NCI-H2227 (cell line): Measurements from ENCODE around the gene NES.
A peak's percentile ranks its signal among the peaks of the same experiment; 100 is the strongest.

Experiments used
- DNase-seq: peaks from one replicate; lab custom pipeline; 2025; ENCODE audit not compliant: unreplicated experiment; lab: John Stamatoyannopoulos, UW

The NES gene

DNA sequence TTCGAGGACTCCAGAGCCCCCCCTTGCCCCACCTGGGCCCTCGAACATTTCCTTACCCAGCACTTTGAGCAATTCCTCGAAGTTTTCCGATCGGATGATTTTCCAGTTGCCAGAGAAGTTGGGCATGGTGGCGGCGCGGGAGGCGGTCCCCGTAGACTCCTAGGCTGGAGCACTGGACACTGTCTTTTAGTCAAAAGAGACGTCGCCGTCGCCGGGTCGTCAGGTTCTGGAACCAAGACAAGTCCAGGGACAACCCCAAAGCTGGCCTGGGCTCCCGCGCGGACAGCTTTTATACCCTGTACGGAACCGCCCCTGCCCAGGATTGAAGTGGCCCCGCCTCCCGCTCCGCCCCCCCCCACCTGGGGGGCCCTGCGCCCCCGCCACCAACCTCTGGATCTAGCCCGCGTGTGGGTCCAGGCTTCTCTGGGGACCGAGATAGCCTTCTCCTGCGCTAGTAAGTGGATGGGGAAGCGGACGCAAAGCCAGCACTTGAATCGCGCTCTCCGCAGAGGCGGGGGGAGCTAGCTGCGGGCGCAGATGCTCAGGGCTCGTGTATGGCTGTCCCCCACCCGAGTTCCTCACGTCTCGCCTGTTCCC lies 28.2 kb upstream of the NES start, which contains the start of gene CRABP2:
Gene CRABP2, minus strand, starts transcription at position 263 of the 597 bp plus-strand sequence. Its CDS starts 137 bp downstream, at position 126.
- peak; percentile 85 for DNase-seq

DNA sequence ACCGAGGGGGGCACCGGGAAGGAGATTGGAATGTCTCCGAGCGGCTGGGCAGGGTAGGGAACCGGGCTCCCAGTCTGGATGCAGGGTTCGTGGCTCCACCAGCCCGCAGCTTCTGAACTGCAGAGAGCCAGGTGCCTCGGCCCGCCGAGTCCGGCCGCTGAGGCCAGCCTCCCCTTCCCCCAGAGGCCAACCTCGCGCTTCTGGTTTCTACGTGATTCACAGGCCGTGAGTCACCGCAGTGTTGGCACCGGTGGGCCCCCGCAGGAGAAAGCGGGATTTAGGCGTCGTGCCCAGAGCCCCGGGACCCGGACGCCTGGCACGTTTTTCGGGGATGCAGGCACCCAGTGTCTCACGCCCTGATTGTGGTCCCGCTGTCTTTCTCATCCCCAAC lies 27.7 kb upstream of the NES start:
- peak; percentile 39 for DNase-seq

DNA sequence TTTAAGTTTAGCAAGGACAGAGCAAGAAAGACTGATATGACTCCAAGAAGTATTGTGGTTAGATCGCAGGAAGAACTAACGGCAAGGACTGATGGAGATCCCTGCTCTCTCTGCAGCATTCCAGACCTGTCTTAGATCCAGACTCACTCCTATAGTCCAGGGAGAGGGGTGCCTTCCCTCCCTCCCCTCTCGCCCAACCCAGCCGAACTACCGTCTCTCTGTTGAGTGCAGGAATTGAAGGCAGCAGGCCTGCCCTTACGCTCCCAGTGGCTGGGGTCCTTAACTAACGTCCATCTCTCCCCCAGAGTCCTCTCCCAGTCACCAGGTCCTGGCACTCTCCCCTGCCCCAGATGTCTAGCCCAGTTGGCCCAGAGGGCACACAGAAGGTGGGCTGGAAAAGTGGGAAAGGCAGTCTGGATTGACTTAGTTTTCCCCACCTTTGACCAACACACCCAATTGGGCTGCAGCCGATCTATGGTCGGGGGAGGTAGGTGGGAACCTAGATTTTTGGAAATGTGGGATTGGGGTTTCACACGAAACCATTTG lies 27.0 kb upstream of the NES start:
- DNase-seq: no peak

DNA sequence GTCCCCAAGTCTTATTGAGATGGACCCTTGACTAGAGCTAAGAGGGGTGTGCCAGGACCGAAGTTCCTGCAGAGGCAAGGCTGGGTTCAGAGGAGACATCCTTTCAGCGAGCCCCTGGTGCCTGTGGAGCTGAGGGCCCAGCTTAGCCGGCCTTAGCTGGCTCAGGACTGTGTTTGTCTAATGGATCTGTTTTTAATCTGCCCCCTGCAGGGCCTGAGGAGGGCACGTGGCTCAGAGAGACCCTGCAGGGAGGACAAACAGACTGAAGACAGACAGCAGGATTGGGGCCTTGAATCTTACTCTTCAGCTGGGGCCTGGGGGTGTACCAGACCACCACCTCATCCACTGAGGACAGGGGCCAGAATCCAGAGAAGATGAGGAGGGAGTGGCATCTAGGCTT lies 26.5 kb upstream of the NES start:
- DNase-seq: peak; percentile 24

DNA sequence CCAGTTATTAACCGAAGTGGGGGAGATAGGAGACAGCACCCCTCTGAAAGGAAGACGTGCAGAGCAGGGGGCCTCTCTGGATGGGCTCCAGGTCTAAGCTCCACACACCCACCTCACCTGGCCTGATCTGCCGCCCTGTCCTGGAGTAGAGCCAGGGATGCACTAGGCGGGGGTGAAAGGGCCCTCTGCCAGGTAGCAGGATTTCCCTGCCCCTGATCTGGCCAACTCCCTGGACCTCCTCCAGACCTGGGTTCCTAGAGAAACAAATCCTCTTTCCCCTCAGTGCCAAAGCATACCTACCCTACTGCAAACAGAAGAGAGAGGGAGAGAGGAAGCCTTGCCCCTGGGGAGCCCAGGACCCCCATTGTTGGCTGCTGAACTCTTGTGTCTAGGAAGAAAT lies 26.1 kb upstream of the NES start:
- no peak for DNase-seq

DNA sequence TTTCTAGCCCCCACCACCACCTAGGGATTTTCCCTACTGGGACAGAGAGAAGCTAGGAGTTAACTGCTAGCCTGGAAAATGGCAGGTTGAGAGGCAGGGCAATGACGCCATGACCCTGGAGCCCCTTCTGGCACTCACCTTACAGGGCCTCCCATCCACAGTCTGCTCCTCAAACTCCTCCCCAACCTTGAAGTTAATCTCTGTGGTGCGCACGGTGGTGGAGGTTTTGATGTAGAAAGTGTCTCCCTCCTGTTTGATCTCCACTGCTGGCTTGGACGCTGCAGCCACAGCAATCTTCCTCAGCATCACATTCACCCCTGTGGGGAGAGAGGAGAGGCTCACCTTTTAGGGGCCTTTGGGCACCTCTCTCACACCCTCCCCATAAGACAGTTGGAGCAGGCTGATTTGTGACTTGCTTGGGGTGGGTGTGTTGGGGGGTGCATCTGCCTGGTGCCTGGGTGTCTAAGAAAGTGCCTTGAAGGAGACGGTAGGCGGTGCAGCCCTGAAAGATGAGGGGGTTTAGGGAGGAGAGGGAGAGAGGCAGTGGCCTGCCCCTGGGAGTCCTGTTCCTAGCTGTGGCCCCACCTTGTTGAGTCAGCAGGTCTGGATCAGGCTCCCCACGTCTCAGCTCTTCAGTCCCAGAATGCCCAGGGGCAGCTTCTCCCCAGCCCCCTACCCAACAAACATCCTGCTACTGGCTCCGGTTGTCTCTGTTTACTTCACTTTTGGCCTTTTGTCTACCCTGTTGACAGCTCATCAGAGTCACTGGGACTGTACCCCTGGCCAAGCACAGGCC lies 23.7 kb upstream of the NES start:
- DNase-seq: no peak

DNA sequence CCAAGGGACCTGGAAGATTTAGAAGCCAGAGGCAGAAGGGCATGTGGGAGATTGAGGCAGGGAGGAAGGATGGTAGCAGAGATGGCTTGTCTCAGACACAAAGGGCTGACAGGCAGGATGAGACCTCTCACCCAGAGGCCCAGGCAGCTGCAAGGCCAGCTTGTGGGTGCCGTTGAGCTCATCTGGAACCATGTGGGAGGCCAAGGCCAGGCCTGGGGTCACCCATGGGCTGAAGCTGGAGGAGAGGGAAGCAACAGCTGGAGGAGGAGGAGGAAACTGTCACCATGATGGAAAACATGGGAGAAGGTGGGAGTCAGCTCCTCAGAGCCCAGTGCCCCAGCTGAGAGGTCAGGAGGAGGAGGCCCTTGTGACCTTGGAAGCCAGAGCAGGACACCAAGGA lies 21.8 kb upstream of the NES start:
- DNase-seq: no peak

DNA sequence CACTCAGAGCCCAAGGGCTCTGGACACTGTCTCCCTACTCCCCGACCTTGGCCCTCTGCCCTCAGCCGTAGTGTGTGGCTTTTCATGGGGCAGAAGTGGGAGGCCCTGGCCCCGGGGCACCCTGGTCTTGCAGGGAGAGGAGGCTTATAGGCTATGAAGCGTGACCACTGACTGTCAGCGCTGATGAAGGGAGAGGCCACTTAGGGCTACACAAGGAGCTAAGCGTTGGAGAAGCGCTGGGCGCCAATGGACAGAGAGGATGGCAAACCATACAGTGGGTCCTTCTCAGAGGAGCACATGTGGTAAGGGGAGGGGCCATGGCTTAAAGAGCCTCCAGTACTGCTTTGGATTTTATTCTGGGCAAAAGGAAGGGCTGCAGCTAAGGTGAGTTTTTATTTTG lies 20.3 kb upstream of the NES start:
- DNase-seq: peak; percentile 48

DNA sequence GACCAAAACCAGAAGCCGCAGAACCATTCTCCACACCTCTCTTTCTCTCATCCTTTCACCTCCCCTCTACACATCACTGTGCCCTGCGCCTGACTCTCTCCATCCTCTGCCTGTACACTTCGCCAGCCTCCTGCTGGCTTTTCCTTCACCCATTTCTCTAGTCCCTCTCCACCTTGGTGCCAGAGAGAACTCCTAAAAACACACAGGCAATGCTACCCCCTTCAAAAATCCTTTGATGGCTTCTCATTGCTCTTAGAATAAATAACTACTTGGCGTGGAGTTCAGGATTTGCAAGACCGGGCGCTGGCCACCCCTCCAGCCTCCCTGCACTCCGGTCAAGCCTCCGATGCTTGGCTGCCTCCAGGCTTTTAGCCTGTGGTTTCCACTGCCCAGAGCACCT lies 19.5 kb upstream of the NES start:
- DNase-seq: no peak

DNA sequence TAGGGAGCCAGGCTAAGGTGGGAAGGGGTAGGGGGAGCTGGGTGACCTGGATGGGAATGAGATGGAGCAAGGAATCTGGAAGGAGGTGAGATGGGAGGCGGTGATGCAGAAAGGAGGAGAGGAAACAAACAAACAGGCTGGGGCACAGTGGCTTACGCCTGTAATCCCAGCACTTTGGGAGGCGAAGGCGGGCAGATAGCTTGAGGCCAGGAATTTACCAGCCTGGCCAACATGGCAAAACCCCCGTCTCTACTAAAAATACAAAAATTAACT lies 17.4 kb upstream of the NES start:
- DNase-seq: no peak

DNA sequence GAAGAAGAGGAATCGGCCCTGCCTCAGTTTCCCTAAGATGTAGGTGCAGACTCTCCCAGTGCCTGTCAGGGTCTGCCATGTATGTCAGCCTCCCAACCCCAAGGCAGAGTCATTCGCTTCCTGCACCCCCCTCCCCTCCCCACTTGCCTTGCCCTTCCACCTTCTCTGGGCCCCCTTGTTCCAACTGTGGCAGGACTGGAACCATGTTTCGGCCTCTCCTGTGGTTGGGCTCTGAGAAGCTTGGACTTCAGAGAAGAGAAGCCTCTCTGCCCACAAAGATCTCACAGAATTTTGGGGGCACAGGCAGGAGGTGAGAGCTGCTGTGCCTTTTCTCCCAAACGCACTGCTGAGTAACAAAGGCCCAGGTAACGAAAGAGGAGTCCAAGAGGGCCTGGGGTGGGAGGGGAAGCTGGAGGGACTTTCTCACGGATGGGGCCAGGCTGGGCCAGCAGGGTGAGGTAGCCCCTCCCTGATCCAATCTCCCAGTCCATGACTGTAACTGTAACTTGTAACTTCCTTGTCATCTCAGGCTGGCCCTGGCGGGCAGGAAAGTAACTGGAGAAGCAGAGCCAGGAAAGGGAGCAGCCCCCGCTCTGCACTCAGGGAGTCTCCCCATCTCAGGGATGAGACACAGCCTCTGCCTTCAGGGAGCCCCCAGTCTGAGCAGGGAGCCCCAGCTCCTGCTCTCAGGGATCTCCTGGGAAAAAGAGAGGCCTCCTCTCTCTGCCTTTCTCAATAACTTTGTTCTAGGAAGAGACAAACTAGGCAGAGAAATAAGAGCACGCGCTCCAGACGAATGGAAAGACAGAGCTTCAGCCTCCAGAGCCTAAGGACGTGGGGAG lies 16.9 kb upstream of the NES start:
- no peak for DNase-seq

DNA sequence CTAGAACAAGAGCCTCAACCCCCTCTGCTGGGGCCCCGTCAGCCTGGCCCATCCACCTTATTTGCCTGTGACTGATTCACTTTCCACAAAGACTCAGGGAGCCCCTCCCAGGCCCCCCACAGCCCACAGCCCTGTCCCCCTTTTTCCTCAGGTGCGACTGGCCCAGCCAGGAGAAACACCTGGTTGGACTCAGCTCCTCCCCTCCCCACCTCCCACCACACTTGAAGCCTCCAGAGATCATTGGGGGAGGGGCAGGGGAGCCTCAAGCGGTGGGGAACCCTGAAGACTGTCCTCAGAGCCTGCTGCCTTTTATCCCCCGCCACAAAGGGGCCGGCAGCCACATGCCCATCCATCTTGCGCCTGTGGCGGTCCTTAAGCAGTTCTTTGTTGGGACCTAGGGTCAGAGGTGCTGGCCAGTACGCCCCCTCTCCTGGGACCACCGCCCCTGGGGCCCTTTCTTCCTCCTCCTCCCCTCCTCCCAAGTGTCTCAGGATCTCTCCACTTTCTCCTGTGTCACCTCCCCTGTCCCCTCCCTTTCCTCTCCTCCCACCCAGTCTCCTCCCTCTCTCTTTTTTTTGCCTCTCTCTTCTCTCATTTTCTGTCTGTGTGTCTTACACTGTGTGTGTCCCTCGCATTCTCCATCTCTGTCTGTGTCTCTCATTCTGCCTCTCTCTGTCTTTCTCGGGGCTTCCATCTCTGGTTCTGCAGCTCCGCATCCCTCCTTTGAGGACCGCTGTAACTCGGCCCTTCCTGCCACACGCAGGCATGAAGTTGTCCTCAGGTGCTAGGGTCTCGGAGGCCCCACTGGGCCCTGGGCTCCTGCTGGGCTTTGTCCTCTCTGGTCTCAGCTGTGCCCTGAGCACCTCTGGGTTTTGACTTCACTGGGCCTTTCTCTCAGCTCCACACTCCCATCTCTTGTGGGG lies 16.0 kb upstream of the NES start:
- DNase-seq: peak; percentile 89

DNA sequence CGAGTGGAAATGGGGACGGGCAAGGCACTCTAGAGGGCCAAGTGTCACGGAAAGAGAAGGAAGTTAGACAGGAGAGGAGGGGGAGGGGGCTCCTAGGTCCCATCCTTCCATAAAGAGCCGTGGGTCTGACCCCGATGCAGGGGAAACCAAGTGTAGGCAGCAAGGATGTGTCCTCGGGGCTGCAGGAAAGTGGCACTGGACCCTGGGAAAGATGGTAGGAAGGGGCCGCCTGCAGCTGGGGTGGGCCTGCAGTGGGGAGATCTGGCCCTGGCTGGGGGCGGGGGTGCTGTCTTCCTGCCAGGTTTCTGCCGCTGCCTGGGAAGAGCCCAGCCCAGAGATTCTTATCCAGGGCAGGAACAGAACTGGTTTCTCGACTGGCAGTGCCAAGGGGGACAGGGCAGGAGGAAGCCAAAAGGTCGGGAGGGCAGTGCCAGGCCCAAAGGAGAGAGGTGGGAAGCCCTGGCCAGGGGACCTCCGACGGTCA lies 15.3 kb upstream of the NES start:
- no peak for DNase-seq

DNA sequence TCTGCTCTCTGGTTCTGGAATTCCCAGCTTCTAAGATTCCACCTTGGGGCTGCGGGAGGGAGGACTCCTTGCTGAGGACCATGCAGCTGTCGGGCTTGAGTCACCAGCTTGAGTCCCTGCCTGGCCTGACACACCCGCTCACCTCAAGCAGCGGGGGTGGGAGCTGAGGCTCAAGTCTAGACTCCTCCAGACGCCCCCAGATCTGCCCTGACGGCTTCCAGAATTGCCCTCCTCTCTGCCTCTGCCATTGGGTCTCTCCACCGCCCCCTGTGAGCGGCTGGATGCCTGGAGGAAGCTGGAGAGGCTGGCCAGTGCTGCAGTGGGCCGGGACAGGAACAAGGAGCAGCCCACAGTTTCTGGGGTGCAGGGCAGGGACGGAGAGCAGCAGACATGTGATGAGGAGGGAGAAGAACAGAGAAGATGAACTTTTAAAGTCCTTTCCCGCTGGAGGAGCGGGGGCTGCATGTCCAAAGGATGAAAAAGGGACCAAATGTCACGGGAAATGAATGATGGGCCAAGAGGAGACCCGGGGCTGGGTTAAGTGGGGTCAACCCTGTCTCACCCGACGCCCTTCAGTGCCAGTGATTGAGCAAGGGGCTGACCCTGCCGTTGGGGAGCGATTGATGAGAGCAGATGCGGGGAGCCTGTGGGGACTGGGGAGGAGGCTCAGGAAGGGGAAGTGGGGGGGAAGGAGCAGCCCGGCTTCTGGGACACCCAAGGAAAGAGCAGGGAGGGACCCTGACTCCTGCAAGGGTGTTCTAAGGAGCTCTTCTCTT lies 14.6 kb upstream of the NES start:
- DNase-seq: peak; percentile 49

DNA sequence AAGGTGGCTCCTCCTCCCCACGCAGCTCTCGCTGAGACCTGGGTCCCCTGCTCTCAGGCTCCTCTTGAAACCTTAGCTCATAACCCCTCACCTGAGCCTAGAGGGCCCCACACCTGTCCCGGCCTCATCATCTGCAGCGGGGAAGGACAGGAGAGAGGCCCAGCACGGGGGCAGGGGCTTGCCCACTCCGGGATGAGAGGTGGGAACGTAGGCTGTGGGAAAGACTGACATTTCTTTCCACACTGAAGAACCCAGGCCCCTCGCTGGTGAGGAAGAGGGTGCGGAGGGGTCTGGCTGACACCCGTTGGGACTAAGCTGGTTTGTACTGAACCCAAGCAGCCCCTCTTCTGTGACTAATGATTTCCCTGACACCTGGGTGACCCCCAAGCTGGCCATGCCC lies 14.0 kb upstream of the NES start:
- no peak for DNase-seq

DNA sequence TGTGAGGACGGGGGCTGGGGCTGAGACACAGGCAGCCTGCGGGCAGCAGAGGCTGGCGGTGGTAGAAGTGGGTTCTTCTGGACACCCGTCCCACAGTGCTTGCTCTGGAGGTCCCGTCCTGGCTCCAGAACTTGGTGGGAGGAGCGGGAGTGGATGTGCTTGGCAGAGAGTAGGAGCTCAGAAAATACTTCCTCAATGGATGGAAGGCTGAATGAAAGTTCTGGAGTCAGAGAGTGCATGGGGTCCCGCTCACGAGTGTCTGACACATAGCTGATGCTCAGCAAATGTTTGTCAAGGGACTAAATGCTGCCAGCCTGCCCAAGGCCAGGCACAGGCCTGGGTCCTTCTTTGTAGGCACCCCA lies 13.4 kb upstream of the NES start:
- no peak for DNase-seq

DNA sequence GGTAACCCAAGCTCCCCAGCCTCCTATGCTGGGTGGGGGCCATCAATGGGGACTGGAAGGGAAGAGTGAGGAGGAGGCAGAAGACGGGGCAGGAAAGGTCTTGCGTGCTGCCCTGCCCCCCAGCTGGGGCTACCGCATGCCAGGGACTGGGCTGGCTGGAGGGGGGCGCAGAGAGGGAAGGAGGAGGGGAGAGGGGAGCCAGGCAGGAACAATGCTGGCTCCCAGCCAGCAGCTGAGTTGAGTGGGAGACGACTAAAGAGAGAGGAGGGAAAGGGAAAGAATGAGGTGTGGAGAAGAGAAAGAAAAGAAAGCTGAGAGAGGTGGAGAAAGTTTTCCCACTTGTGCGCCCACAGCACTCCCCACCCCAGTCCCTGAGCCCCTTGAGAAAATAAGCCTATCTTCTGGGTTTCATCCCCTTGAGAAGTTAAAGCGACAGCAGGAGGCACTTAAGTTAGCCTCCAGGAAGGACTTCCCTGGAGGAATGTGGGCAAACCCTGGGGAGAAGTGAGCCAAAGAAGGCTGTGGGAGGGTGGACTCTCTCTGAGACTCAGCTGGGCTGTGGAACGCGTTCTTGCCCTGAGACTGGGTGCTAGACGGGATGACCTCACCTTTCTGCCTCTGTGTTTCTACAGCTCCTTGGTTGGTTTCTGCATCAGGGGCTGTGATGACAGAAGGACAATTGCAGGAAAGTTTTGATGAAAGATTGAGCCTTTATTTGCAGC lies 12.9 kb upstream of the NES start:
- DNase-seq: peak; percentile 46

DNA sequence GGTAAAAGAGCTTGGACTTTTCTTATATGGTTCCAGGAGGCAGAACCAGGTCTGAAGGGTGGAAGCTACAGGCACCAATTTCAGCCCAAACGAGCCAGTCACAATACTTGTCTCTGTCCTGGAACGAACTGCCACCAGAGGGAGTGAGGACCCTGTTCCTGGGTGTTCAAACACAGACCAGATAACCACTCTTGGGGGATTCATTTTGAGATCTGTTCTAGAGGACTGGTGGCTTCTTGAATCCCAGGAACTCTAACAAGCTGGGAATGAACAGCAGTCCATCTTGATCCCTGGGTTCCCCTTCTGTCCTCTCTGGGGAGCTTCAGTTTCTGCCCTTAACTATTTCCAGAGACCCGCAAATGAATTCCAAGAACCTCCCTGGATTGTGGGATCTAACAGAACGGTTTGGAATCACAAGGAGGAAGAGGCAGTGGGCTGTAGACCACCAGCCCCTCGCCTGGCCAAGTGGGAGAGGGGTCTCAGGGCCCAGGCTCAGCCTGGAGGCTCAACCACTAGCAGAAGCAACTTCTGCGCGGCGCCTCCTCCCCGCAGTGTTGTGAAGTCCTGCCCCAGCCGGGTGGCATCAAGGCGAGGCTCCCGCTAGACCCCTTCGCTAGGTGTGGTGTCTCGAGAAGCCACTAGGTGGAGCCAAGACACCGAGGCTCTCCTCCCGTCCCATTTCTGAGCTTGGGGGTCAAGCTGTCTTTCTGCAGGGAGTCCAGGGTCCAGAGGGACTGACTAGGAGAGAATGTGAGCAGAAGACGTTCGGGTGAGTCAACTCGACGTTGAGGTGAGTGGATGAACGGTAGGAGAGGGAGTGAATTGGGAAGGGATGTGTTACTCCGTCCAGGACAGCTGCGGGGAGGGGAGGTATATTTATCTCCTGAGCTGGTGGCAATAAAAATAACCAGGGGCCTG lies 12.1 kb upstream of the NES start:
- peak; percentile 92 for DNase-seq
